Choroid plexus epithelial cell (primary cell): ENCODE data around the gene SLC4A5.

Experiments
- DNase-seq: peaks from one replicate; pipeline ENCODE4 v3.0.0-alpha.2; 2010; ENCODE audit warnings: low read depth
- H3K4me3 ChIP-seq: 2 replicates; pipeline ENCODE4 v1.5.1; 2011; ENCODE audit warnings: low read depth, mild to moderate bottlenecking, control low read depth, low read length, moderate library complexity
- CTCF ChIP-seq: conservative IDR thresholded peaks from 2 replicates; pipeline ENCODE4 v1.5.1; 2011; ENCODE audit warnings: low read depth, mild to moderate bottlenecking, control low read depth, inconsistent platforms, low read length, moderate library complexity

The SLC4A5 gene

GRCh38 chr2:74343316-74343715, at the start of gene SLC4A5:
Gene SLC4A5 (minus strand): TSS chr2:74343416. CDS start chr2:74315023, 28,393 bp downstream.
- TF ChIP-seq CTCF: no peak
- H3K4me3 ChIP-seq: no peak within 1 kb of the TSS
- no peak for DNase-seq

GRCh38 chr2:74392449-74392743, 49.2 kb upstream of the SLC4A5 start:
- H3K4me3 ChIP-seq: no peak overlapping the region
- no peak for DNase-seq
- no peak for TF ChIP-seq CTCF

- peak overlapping the region; percentile 81 for H3K4me3 ChIP-seq
- peak; percentile 96 for TF ChIP-seq CTCF
- peak; percentile 92 for DNase-seq
Observed at GRCh38 chr2:74391580-74392448, 48.6 kb upstream of the SLC4A5 start.

- DNase-seq: no peak
- no peak for TF ChIP-seq CTCF
- H3K4me3 ChIP-seq: peak overlapping the region; percentile 81
Observed at GRCh38 chr2:74391209-74391579, 48.0 kb upstream of the SLC4A5 start.

GRCh38 chr2:74390606-74391005, 47.4 kb upstream of the SLC4A5 start:
- no peak for TF ChIP-seq CTCF
- no peak for DNase-seq

GRCh38 chr2:74387346-74387745, 44.1 kb upstream of the SLC4A5 start:
- DNase-seq: no peak
- TF ChIP-seq CTCF: no peak

More at GRCh38 chr2:74390606-74391005, 47.4 kb upstream of the SLC4A5 start:
- H3K4me3 ChIP-seq: peak overlapping the region; percentile 81

GRCh38 chr2:74385396-74385795, 42.2 kb upstream of the SLC4A5 start:
- no peak overlapping the region for H3K4me3 ChIP-seq
- no peak for DNase-seq

More at GRCh38 chr2:74387346-74387745, 44.1 kb upstream of the SLC4A5 start:
- H3K4me3 ChIP-seq: no peak overlapping the region

More at GRCh38 chr2:74385396-74385795, 42.2 kb upstream of the SLC4A5 start:
- TF ChIP-seq CTCF: no peak
